Measurements from ENCODE around the gene CDC42SE1. TPM values are rescaled to one million over a fixed set of nuclear protein-coding genes. Genes with fewer than 3 reads are reported as not detected.

The CDC42SE1 gene
- total RNA-seq, 1 donor from 2014 or later: 94.8 TPM

- TF ChIP-seq CTCF (conservative IDR thresholded peaks at IDR 0.05; ENCODE audit: low read depth, low read length): no peak
- no peak for DNase-seq (ENCODE audit: low read depth)
- peak overlapping the region; percentile 76 for H3K4me3 ChIP-seq (ENCODE audit: low read depth, low read length)
Measured at GRCh38 chr1:151061704-151062103, 2.3 kb upstream of the CDC42SE1 start.

- TF ChIP-seq CTCF (conservative IDR thresholded peaks at IDR 0.05; ENCODE audit: low read depth, low read length): no peak
- DNase-seq (ENCODE audit: low read depth): no peak
- peak overlapping the region; percentile 76 for H3K4me3 ChIP-seq (ENCODE audit: low read depth, low read length)
Measured at GRCh38 chr1:151060657-151061421, 1.4 kb upstream of the CDC42SE1 start.

- H3K4me3 ChIP-seq (ENCODE audit: low read depth, low read length): peak within 1 kb of the TSS; percentile 76
- DNase-seq (ENCODE audit: low read depth): no peak
- TF ChIP-seq CTCF (conservative IDR thresholded peaks at IDR 0.05; ENCODE audit: low read depth, low read length): peak; percentile 7
Measured at GRCh38 chr1:151060007-151060656, 710 bp upstream of the CDC42SE1 start, which contains the start of gene MLLT11. Gene MLLT11 (plus strand): TSS chr1:151060397. CDS start chr1:151067225, 6,828 bp downstream.

GRCh38 chr1:151058692-151059091 is 730 bp downstream of the CDC42SE1 start:
- no peak for DNase-seq (ENCODE audit: low read depth)
- H3K4me3 ChIP-seq (ENCODE audit: low read depth, low read length): peak overlapping the region; percentile 76
- no peak for TF ChIP-seq CTCF (conservative IDR thresholded peaks at IDR 0.05; ENCODE audit: low read depth, low read length)

- no peak for TF ChIP-seq CTCF (conservative IDR thresholded peaks at IDR 0.05; ENCODE audit: low read depth, low read length)
- no peak for DNase-seq (ENCODE audit: low read depth)
- H3K4me3 ChIP-seq (ENCODE audit: low read depth, low read length): no peak overlapping the region
Measured at GRCh38 chr1:151056149-151056548, 3.3 kb downstream of the CDC42SE1 start.

- TF ChIP-seq CTCF (conservative IDR thresholded peaks at IDR 0.05; ENCODE audit: low read depth, low read length): no peak
- H3K4me3 ChIP-seq (ENCODE audit: low read depth, low read length): no peak overlapping the region
- no peak for DNase-seq (ENCODE audit: low read depth)
Measured at GRCh38 chr1:151055581-151055980, 3.8 kb downstream of the CDC42SE1 start.
